HG03025 (cell line): ENCODE data around the gene SDE2.
"Not testable (repeated sequence)": the region's sequence is repeated elsewhere in the genome, so short reads cannot be mapped to it uniquely, and the experiment has no call there.

Experiments
- ATAC-seq: cut with Tn5 transposase; IDR thresholded peaks from one replicate; pipeline ENCODE4 v1.9.1; 2021; ENCODE audit warnings: mild to moderate bottlenecking, moderate library complexity; ENCODE audit not compliant: unreplicated experiment, low FRiP score

SDE2 gene

DNA sequence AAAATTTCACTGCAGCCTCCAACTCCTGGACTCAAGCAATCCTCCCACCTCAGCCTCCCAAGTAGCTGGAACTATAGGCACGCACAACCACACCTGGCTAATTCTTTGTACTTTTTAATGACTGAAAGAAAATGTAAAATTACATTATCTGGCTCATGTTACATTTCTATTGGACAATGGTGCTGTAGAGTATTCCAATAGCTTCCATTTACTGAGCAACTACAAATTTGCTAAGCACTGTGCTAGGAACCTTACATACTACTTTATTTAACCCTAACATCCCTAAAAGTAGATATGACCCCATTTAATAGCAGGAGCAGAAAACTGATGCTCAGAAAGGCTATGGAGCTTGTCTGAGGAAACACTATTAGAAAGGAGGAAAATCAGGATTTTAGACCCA lies 19.7 kb downstream of the SDE2 start:
- ATAC-seq = no peak

DNA sequence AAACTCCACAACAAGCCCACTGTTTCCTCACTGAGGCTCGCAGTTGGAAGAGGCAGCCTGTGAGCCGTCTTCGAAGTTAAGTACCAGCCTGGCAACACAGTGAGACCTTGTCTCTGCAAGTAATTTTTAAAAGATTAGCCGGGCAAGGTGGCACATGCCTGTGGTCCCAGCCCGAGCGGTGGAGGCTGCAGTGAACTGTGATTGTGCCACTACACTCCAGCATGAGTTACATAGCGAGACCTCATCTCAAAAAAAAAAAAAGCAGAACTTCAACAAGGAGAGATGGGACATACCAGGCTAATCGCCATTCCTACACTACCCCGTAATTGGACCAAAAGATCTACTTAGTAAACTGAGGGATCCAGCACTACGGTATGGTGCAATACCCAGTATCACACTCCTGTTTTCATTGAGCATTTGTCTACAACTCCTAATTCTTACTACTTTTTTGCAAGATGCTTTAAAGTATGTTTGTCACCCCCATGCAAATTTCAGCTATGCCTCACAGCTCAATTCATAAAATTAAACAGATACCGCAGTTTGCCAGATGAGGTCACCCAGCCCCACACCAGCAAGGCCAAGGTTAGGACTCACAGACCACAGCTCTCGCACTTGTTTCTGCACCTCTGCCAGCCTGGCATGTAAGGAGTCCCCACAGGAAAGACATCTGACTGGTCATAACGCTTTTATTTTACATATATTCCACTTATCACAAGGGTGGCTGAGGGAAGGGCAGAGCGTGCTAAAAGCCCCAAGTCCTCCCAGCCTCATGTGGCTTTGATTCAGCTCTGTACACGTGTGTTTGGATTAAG lies 21.0 kb downstream of the SDE2 start:
- no peak for ATAC-seq

DNA sequence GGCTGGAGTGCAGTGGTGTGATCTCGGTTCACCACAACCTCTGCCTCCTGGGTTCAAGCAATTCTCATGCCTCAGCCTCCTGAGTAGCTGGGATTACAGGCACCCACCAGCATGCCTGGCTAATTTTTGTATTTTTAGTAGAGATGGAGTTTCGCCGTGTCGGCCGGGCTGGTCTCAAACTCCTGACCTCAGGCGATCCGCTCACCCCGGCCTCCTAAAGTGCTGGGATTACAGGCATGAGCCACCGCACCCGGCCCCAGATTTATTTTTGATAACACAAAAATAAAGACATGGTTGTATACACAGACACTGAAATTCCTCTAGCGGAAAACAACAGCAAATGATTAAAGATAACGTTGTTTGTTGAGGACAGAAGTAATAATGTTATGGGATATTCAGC lies 24.0 kb downstream of the SDE2 start:
- not testable (repeated sequence) for ATAC-seq

DNA sequence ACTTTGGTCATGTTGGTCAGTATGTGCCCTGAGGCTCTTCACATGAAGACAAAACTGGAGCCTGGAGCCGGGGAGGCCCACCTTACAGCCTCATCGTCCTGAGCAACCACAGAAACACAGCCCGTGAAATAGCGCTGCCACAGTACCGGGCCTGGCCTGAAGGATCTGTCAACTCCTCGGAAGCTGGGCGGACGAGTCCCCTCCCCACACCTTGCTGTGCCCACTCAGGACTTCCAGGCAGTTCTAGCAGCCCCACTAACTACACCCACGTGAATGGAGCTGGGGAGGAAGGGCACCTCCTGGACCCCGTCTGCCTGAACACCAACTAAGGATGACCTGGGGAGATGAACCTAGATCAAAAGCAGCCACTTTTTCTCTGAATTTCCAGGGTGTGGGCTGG lies 24.7 kb downstream of the SDE2 start:
- ATAC-seq = no peak

DNA sequence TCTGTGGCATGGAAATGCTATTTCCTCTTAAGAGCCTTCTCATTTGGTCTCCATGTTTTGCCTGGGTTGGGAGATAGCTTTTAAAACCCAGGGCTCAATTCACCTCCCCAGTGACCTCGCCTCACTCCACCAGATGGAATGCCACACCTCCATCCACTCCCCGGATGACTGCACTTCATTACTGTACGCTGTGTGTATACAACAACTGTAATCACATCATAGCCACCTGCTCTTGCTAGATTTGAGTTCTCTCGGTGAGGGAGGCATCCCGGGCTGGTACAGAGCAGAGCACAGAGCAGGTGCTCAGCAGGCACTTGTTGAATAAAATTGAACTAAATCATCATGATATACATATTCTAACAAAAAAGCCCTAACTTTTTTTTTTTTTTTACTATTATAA lies 26.0 kb downstream of the SDE2 start:
- ATAC-seq = no peak

DNA sequence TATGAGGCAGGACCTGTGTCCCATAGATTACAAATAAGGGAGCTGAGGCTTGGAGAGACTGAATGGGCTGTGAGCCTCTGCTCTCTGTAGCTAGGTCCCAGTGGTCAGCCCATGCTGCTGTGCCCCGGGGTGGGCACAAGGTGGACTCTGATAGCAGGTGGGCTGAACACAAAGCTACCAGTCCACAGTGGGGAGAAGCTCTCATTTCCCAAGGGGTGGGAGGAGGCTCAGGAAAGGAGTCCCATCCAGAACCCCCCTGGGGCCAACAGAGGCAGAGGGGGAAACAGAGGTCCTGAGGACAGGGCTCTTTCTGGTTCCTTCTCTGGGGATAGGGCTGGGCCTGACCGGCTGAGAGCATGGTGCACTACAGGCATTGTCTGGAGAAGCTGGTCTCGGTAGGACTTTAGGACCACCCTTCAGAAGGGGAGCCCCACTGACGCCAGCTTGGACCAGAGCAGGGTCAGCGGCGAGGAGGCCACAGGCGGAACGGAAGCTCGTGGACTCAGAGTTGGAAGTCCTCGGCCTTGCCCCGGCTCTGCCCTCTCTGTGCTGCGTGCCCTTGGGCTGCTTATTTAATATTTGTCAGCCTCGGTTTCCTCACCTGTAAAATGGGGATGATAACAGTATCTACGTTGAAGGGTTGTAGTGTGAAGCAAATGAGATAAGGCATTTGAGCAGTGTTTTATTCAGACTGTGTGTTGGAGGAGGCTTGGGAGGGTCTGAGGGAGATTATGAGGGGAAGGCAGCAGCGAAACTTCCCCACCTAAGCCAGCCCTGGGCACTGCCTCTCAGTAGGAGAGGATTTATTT lies 26.6 kb downstream of the SDE2 start:
- no peak for ATAC-seq

DNA sequence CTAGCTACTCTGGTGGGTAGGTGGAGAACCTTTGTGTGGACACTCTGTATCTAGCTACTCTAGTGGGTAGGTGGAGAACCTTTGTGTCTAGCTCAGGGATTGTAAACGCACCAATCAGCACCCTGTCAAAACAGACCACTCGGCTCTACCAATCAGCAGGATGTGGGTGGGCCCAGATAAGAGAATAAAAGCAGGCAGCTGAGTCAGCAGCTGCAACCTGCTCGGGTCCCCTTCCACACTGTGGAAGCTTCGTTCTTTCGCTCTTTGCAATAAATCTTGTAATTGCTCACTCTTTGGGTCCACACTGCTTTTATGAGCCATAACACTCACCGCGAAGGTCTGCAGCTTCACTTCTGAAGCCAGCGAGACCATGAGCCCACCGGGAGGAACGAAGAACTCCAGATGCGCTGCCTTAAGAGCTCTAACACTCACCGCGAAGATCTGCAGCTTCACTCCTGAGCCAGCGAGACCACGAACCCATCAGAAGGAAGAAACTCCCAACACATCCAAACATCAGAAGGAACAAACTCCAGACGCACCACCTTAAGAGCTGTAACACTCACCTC lies 28.5 kb downstream of the SDE2 start:
- not testable (repeated sequence) for ATAC-seq

DNA sequence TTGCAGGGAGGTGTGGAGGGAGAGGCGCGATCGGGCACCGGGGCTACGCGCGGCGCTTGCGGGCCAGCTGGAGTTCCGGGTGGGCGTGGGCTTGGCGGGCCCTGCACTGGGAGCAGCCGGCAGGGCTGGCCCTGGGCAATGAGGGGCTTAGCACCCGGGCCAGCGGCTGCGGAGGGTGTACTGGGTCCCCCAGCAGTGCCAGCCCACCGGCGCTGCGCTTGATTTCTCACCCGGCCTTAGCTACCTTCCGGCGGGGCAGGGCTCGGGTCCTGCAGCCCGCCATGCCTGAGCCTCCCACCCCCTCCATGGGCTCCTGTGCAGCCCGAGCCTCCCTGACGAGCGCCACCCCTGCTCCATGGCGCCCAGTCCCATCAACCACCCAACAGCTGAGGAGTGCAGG lies 29.4 kb downstream of the SDE2 start:
- not testable (repeated sequence) for ATAC-seq

DNA sequence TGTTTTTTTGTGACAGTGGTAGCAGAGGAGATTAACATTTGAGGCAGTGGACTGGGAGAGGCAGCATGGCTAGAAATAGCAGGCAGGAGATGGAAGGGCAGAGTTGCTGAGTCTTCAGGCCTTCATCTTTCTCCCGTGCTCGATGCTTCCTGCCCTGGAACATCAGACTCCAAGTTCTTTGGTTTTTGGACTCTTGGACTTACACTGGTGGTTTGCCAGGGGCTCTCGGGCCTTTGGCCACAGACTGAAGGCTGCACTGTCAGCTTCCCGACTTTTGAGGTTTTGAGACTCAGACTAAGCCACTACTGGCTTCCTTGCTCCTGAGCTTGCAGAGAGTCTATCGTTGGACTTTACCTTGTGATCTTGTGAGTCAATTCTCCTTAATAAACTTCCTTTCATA lies 33.9 kb downstream of the SDE2 start:
- ATAC-seq = no peak

DNA sequence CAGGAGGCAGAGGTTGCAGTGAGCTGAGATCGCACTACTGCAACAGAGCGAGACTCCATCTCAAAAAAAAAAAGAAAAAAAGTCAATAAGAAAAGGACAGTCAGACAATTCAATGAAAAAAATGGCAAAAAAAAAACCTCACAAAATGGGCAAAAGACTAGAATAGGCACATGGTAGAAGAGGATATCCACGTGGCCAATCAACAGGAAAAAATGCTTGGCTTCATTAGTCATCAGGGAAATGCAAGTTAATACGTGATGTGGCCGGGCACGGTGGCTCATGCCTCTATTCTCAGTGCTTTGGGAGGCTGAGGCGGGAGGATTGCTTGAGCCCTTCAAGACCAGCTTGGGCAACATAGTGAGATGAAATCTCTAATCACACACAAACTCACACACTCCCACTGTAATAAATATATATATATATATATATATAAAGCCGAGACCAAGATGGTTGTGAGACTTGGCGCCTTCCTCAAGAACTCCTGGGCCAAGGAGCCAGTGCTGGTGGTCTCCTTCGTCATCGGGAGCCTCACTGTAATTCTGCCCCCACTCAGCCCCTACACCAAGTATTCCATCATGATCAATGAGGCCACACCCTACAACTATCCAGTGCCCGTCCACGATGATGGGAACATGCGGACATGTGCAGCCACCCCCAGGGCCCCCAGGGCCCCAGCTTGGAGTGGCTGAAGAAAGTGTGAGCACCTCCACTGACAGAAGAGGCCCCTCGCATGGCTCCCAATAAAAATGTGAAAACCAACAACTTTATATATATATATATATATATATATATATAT lies 35.2 kb downstream of the SDE2 start:
- no peak for ATAC-seq

DNA sequence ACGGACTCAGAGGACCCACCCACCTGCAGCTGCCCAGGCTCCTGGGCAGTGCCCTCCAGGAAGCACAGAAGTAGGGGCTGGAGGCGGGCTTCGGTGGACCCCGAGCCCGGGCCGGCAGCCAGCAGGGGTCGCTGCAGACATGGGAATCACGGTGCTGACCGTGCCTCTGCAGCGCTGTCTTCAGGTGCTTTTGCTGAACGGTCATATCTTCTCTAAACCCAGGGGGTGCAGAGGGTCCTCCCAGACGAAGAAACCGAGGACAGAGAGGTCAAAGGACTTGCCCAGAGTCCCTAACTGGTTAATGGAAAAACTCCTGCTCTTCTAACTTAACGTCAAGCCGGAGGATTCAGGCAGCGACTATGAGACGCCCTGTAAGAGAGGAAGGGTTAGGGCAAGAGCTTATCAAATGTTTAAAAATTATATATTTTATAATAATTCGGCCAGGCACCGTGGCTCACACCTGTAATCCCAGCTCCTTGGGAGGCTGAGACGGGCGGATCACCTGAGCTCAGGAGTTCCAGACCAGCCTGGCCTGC lies 36.6 kb downstream of the SDE2 start:
- ATAC-seq = no peak

DNA sequence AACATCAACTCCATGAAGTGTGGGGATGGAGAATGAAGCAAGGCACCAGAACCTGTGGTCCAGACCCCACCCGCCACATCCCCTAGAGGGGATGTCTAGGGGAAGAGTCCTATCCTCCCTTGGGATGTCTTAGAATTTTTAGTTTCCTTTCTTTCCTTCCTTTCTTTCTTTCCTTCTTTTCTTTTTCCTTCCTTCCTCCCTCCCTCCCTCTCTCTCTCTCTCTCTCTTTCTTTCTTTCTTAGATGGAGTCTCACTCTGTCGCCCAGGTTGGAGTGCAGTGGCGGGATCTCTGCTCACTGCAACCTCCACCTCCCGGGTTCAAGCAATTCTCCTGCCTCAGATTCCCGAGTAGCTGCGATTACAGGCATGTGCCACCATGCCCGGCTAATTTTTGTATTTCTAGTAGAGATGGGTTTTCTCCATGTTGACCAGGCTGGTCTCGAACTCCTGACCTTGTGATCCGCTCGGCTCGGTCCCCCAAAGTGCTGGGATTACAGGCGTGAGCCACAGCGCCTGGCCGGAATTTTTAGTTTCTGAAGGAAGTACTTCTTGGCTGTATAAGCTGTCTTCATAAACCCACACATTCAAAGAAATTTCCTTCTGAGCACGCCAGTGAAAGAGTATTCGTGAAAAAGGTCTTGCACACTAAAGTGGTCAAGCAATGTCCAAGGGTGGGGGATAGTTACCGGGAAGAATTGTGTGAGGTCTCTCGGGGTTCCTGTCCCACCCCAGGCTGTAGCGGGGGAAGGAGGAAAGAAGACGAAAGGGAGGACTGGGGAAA lies 37.3 kb downstream of the SDE2 start:
- ATAC-seq = no peak

DNA sequence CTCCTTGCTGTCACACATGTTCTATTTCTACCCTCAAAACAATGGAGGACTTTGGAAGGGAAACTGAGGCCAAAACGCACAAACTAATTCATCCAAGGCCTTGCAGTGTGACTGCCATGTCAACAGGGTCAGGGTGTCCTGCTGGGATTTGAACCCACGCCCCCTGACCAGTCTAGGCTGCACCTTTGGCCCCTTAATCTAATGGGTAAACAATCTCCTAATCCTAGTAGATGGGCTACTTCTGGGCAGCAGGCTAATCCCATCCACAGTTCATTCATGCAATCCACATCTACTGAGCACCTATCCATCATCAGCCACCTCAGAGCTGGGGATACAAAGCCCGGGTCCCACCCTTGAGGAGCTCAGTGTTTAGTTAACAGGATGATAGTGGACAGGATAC lies 41.1 kb downstream of the SDE2 start:
- ATAC-seq = no peak

DNA sequence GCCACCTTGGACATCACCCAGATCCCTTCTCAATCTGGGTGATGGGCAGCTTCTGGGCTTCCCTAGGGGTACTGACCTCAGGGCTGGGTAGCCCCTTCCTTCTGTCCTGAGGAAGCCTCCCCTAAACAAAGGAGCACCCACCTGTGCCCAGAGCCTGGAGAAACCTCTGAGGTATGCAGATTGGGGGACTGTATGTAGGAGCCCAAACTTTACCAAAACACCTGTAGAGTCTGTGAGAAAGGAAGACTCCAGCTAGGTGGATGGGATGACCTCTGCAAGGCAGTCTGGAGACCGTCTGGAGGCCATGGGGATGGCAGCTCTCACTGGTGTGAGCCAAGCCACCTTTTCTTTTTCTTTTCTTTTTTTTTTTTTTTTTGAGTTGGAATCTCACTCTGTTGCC lies 44.4 kb downstream of the SDE2 start:
- no peak for ATAC-seq

DNA sequence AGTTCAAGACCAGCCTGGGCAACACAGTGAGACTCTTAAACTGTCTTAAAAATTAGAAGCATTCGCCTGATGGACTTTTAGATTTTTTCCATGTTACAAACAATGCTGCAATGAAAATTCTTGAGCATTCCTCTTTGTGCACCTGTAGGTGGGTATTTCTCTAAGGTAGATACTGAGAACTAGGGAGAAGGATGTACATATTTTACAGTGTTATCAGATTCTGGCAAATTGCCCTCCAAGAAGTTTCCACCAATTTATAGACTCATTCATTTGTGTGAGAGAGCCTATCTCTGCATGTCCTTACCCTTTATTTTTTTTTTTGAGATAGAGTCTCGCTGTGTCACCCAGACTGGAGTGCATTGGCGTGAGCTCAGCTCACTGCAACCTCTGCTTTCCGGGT lies 45.8 kb downstream of the SDE2 start:
- no peak for ATAC-seq

DNA sequence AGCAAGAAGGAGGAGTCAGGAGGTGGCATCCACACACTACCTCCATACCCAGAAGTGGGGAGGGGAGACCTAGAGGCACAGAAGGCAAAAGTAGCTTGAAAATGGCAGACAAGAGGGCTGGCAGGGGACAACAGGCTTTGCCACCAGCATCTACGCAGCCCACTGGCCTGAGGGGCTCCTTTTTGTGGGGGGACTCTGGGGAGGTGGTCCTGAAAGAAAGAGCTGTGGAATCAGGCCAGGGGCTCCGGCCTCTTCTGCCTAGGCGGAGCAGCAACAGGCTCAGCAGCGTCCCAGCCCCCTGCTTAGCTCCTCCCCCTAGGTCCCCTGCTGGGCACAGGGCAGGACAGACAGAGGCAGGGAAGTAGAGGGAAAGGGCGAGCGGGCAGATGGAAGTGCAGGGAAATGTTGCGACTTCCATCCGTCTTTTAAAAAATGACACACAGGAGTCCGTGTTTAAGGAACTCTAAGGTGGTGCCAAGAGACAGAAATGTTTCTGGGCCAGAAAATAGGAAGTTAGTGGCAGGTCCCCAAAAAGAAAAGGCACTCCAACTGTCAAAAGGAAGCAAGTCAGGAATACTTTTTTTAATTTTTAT lies 48.1 kb downstream of the SDE2 start:
- no peak for ATAC-seq

DNA sequence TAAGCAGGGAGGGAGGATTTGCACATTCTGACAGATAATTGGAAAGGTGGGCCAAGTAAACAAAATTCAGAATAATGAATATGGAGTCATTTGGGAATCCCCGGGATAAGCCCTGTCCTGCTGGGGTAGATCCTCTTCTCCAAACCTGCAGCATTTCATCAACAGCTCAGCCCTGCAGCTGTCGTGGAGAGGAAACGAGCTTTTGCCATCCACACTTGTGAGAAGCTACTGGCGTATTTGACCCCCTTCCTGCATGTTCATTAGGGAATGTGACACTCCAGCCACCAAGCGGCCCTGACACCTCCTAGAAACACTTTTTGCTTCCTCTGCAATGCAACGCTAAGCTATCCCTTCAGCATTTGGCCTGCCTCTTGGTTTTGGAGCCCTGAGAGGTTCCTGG lies 50.1 kb downstream of the SDE2 start:
- ATAC-seq = no peak

DNA sequence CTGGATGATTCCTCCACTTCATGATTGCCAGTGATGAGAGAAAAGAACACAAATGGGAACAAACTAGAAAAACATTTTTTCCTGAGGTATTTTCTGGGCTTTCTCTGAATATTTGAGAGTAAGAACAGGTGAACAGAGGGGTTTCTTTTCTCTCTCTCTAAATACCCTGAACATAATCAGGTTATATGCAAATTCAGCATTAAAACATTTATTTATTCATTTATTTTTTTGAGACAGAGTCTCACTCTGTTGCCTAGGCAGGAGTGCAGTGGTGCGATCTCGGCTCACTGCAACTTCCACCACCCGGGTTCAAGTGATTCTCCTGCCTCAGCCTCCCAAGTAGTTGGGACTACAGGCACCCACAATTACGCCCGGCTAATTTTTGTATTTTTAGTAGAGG lies 52.3 kb downstream of the SDE2 start:
- no peak for ATAC-seq

DNA sequence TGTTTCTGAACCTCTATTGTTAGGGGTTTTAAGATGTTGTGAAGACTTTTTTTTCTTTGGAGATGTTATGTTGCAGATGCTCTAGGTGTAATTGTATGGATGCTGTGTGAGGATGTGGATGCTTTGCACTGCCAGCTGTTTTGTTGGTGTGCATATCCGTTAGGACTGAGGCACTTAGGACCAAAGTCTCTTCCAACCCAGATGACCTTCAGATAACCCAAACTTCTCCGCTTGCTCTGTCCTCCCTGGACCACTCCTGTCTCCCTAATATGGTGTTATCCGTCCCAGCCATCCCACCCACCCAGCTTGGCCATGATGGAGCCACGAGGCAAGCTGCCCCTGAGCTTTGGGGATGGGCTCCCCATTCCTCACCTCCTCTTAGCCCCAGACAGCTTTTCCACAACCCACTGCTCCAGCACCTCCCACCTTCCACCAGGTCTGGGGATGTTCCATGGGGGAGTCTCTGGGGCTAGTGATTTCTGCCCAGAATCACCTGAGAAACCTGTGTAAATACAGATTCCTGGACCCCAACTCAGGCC lies 53.0 kb downstream of the SDE2 start:
- ATAC-seq = no peak
